Left renal cortex interstitium (tissue), 4 donors: Measurements from ENCODE around the gene TFPI2. TPM values are rescaled to one million over a fixed set of nuclear protein-coding genes. Genes with fewer than 3 reads are reported as not detected.

Experiments
- DNase-seq, 4 donors: peaks; one replicate each; pipeline ENCODE4 v3.0.0-alpha.2; 2013; ENCODE audit warnings: low read depth in 4 of 4, low spot score in 2 of 4, missing footprints in 1 of 4
- polyA plus RNA-seq, 4 donors: library from polyadenylated mRNA; unstranded; fragments of 120-200 nt; gene quantifications; one replicate each; pipeline ENCODE4 v1.2.1, GENCODE V29; 2013; ENCODE audit not compliant: insufficient read length in 4 of 4

TFPI2 gene
- polyA plus RNA-seq, 4 donors = 8.3 to 14.4 (median 13.1) TPM

GRCh38 chr7:93860261-93860660, 30.3 kb downstream of the TFPI2 start:
- DNase-seq = no peak

GRCh38 chr7:93858857-93859256, 31.7 kb downstream of the TFPI2 start:
- DNase-seq = no peak

- DNase-seq = no peak
Observed at GRCh38 chr7:93856323-93856722, 34.2 kb downstream of the TFPI2 start.

GRCh38 chr7:93855797-93856196, 34.8 kb downstream of the TFPI2 start:
- no peak for DNase-seq

DNA sequence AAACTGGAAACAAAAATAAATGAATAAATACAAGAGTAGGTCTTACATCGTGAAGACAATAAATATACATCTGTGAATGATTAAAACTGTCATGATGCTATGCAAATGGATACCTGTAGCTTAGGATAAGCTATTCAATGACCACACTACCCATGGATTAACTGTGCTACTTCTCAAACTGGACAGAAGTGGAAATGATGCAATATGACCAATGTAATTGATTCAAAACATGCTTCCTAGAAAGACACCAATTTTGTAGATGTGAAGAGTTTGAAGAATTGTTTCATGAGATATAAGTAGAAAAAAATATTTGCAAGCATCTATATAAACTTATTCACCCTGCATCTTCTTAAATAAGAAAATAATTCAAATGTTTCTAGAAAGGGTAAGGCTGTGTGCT, 36.1 kb downstream of the TFPI2 start:
- no peak for DNase-seq

GRCh38 chr7:93851536-93851935, 39.0 kb downstream of the TFPI2 start:
- DNase-seq = no peak

- DNase-seq = no peak
Observed at GRCh38 chr7:93843260-93843659, 47.3 kb downstream of the TFPI2 start.

- no peak for DNase-seq
Observed at GRCh38 chr7:93838966-93839365, 51.6 kb downstream of the TFPI2 start.

GRCh38 chr7:93837245-93837644, 53.3 kb downstream of the TFPI2 start:
- no peak for DNase-seq

GRCh38 chr7:93836116-93836515, 54.4 kb downstream of the TFPI2 start:
- DNase-seq = no peak

DNA sequence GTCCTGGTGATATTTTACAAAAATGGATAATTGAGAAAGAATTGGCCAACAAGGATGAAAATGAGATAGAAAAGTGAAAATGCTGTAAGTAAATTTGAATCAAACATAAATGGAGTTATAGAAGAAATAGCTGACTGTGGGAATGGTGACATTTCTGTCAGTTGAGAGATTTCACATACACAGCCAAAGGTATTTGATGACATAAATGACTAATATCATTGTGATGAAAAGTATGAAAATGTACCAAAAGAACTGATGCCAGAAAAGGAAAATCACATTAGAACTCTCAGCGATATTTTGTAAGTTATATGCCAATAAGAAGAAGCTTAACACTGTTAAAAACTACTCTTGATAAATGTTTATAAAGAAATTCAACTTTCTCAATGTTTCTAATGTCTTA, 54.9 kb downstream of the TFPI2 start:
- DNase-seq = no peak

Other genes with a start within 250 kb of the TFPI2 start
- under 1 TPM; 0.11 to 0.27 (median 0.20) TPM for gene GNGT1, start 15.8 kb upstream of the TFPI2 start, polyA plus RNA-seq
- gene GNG11, start 31.0 kb upstream of the TFPI2 start, polyA plus RNA-seq = 10 to 100 TPM; 28.7 to 59.4 (median 42.3) TPM
- 10 to 100 TPM; 38.3 to 52.4 (median 50.1) TPM for gene BET1, start 113.6 kb upstream of the TFPI2 start, polyA plus RNA-seq